ENCODE data around the gene RGS7. TPM values are rescaled to one million over a fixed set of nuclear protein-coding genes. Genes with fewer than 3 reads are reported as not detected.

RGS7 gene
- total RNA-seq, 4 donors from 2014 or later = 1.9 TPM; not detected in 3

- H3K4me3 ChIP-seq = no peak overlapping the region
- H3K9me3 ChIP-seq = no peaks in the 10 kb centered on the region
- no peak for DNase-seq
- H3K27ac ChIP-seq = no peak overlapping the region
- H3K27me3 ChIP-seq = no peaks in the 10 kb centered on the region
- no peaks in the 10 kb centered on the region for H3K4me1 ChIP-seq
- TF ChIP-seq POLR2A (IDR thresholded peaks at IDR 0.05) = no peak
- no peak for TF ChIP-seq CTCF (IDR thresholded peaks at IDR 0.05)
- H3K36me3 ChIP-seq = no peaks in the 10 kb centered on the region
These were observed 40.6 kb downstream of the RGS7 start for GRCh38 chr1:241316372-241316771.

GRCh38 chr1:241311056-241311746 is 45.8 kb downstream of the RGS7 start:
- no peak overlapping the region for H3K27ac ChIP-seq
- no peak overlapping the region for H3K4me3 ChIP-seq
- no peaks in the 10 kb centered on the region for H3K36me3 ChIP-seq
- no peaks in the 10 kb centered on the region for H3K4me1 ChIP-seq
- TF ChIP-seq POLR2A (IDR thresholded peaks at IDR 0.05) = no peak
- TF ChIP-seq CTCF (IDR thresholded peaks at IDR 0.05) = no peak
- H3K27me3 ChIP-seq = no peaks in the 10 kb centered on the region
- no peaks in the 10 kb centered on the region for H3K9me3 ChIP-seq
- no peak for DNase-seq

GRCh38 chr1:241310451-241310850 is 46.6 kb downstream of the RGS7 start:
- Histone ChIP-seq H3K4me1 (no peaks in the 10 kb centered on the region), H3K27me3 (no peaks in the 10 kb centered on the region), H3K36me3 (no peaks in the 10 kb centered on the region), H3K4me3 (no peak overlapping the region), H3K27ac (no peak overlapping the region), H3K9me3 (no peaks in the 10 kb centered on the region)
- TF ChIP-seq POLR2A (IDR thresholded peaks at IDR 0.05) = no peak
- no peak for TF ChIP-seq CTCF (IDR thresholded peaks at IDR 0.05)
- no peak for DNase-seq

GRCh38 chr1:241309651-241310050 is 47.4 kb downstream of the RGS7 start:
- DNase-seq = no peak
- H3K9me3 ChIP-seq = no peaks in the 10 kb centered on the region
- no peaks in the 10 kb centered on the region for H3K36me3 ChIP-seq
- TF ChIP-seq CTCF (IDR thresholded peaks at IDR 0.05) (no peak), POLR2A (IDR thresholded peaks at IDR 0.05) (no peak)
- no peaks in the 10 kb centered on the region for H3K27me3 ChIP-seq
- no peak overlapping the region for H3K4me3 ChIP-seq
- no peak overlapping the region for H3K27ac ChIP-seq
- no peaks in the 10 kb centered on the region for H3K4me1 ChIP-seq

GRCh38 chr1:241308471-241308870 is 48.5 kb downstream of the RGS7 start:
- TF ChIP-seq POLR2A (IDR thresholded peaks at IDR 0.05) = no peak
- no peak for TF ChIP-seq CTCF (IDR thresholded peaks at IDR 0.05)
- Histone ChIP-seq H3K27ac (no peak overlapping the region), H3K4me3 (no peak overlapping the region), H3K27me3 (no peaks in the 10 kb centered on the region), H3K4me1 (no peaks in the 10 kb centered on the region), H3K9me3 (peaks cover 0 to 4% (median 0%) of the 10 kb centered on the region in 4 donors), H3K36me3 (no peaks in the 10 kb centered on the region)
- no peak for DNase-seq

Measured in Peyer's patch (tissue), 4 donors.